Colonic mucosa (tissue), 4 donors: ENCODE results near the gene RPTOR. TPM values are rescaled to one million over a fixed set of nuclear protein-coding genes. Genes with fewer than 3 reads are reported as not detected.

ENCODE experiments used
- DNase-seq: peaks from one replicate; pipeline ENCODE4 v3.0.0-alpha.2; 2020
- H3K27ac ChIP-seq: fragments of 200-600 bp; one replicate; pipeline ENCODE4 v1.8.0; 2021
- H3K27me3 ChIP-seq: fragments of 200-600 bp; one replicate; pipeline ENCODE4 v1.8.0; 2021
- H3K36me3 ChIP-seq: fragments of 200-600 bp; one replicate; pipeline ENCODE4 v1.8.0; 2021
- H3K4me1 ChIP-seq: fragments of 200-600 bp; one replicate; pipeline ENCODE4 v1.8.0; 2021; ENCODE audit warnings: mild to moderate bottlenecking
- H3K4me3 ChIP-seq: fragments of 200-600 bp; one replicate; pipeline ENCODE4 v1.8.0; 2021
- H3K9ac ChIP-seq, 2 donors: one replicate each; pipeline ENCODE4 v1.7.0; 2013; ENCODE audit warnings: control low read depth in 2 of 2, low read depth in 2 of 2, low read length in 2 of 2
- H3K9me3 ChIP-seq: fragments of 200-600 bp; one replicate; pipeline ENCODE4 v1.8.0; 2021
- intact Hi-C: fragments of 100-400 bp; cut with DNase I; formaldehyde crosslinking; loops from one replicate; pipeline ENCODE4 v1.14.1; 2022
- total RNA-seq, 2 donors: library from RNA; stranded (reverse); fragmentation: NEBNext Ultra II Directional in 1 of 2; extraction: Animal tissue kit (Norgen Biotek cat#: 25700) in 1 of 2; gene quantifications; one replicate each; pipeline ENCODE4 v1.2.1, GENCODE V29; 2021
- TF ChIP-seq, protein P1 (sequence below): fragments of 200-600 bp; IDR thresholded peaks from one replicate; pipeline ENCODE4 v1.8.0; 2022; ENCODE audit warnings: antibody characterized with exemption, mild to moderate bottlenecking
- donor health status: healthy.
- donor health status: DM: no; HTN: no; CAD: no.
- donor health status: DM: no; HTN: no; CAD: no.

RPTOR gene
- total RNA-seq, 2 donors from 2014 or later = 21.2 to 39.6 TPM

DNA sequence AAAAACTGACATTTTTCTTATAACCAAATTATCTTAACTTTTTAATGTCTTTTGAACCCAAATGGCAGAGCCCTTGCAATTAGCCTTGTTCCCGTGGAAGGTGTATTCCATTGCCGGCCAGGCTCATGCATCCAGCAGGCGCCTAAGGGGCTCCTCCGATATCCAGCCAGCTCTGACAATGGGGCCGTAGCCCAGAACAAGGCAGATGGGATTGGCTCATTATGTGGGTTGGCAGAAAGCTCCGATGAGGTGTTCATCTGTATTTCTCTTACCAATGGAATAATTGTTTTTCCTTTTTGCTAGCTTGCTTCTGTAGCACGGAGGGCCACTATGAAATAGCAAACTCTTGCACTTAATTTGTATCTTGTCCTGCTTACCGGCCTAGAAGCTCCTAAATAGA is 238.8 kb downstream of the RPTOR start:
- DNase-seq = no peak
- Histone ChIP-seq H3K27ac (no peak overlapping the region), H3K4me1 (no peaks in the 10 kb centered on the region), H3K27me3 (no peaks in the 10 kb centered on the region), H3K9me3 (no peaks in the 10 kb centered on the region), H3K9ac (no peak overlapping the region), H3K36me3 (no peaks in the 10 kb centered on the region), H3K4me3 (no peak overlapping the region)
- intact Hi-C loops = no loop called here
- TF ChIP-seq, protein P1, sequence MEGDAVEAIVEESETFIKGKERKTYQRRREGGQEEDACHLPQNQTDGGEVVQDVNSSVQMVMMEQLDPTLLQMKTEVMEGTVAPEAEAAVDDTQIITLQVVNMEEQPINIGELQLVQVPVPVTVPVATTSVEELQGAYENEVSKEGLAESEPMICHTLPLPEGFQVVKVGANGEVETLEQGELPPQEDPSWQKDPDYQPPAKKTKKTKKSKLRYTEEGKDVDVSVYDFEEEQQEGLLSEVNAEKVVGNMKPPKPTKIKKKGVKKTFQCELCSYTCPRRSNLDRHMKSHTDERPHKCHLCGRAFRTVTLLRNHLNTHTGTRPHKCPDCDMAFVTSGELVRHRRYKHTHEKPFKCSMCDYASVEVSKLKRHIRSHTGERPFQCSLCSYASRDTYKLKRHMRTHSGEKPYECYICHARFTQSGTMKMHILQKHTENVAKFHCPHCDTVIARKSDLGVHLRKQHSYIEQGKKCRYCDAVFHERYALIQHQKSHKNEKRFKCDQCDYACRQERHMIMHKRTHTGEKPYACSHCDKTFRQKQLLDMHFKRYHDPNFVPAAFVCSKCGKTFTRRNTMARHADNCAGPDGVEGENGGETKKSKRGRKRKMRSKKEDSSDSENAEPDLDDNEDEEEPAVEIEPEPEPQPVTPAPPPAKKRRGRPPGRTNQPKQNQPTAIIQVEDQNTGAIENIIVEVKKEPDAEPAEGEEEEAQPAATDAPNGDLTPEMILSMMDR = no peak

DNA sequence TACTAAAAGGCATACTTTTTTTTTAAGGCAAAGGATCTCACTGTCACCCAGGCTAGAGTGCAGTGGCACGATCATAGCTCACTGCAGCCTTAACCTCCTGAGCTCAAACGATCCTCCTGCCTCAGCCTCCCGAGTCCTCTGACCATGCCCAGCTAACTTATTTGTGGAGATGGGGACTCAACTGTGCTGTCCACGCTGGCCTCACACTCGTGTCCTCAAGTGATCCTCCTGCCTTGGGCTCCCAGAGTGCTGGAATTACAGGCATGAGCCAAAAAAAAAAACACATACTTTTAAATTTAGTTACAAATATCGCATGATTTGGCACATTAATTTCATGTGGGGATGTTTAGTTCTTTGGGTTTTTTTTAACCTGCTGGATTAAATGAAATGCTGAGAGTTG is 239.3 kb downstream of the RPTOR start:
- Histone ChIP-seq H3K4me1 (no peaks in the 10 kb centered on the region), H3K4me3 (no peak overlapping the region), H3K27me3 (no peaks in the 10 kb centered on the region), H3K9me3 (no peaks in the 10 kb centered on the region), H3K36me3 (no peaks in the 10 kb centered on the region), H3K27ac (no peak overlapping the region), H3K9ac (no peak overlapping the region)
- TF ChIP-seq, protein P1 = no peak
- intact Hi-C loops = no loop called here
- DNase-seq = no peak

DNA sequence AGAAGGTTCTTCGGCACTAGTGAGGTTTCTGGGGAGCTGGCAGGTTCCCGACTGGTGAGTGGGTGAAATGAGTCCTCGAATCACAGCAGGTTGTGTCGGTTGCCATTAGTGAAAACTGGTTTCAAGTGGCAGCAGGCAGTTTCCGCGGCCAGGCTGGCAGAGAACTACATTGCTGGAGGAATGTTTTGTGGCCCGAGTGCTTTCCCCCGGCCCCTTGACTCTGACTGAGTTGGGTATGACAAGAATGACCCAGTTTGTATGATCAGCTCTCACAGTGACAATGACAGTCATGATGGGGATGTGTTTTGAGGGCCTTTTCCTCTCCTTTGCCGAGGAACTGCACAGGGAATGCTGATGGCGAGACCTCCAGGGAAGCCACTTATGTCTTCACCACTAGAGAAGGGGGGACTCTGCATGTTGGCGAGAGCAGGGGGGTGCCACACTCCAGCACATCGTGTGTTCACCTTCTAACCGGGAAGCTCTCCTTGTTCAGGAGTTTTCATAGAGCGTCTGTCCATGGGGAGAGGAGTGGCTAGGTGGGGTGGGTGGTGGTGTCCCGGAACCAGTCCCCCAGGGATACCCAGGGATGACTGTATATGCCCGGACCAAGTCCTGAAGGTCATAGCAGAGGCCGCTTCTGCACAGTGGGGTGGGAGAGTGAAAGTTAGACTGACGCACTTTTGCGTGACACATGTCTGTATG is 241.0 kb downstream of the RPTOR start:
- intact Hi-C loops = no loop called here
- TF ChIP-seq, protein P1 = no peak
- Histone ChIP-seq H3K4me1 (no peaks in the 10 kb centered on the region), H3K27me3 (no peaks in the 10 kb centered on the region), H3K9me3 (no peaks in the 10 kb centered on the region), H3K27ac (no peak overlapping the region), H3K9ac (no peak overlapping the region), H3K4me3 (no peak overlapping the region), H3K36me3 (no peaks in the 10 kb centered on the region)
- DNase-seq = no peak

DNA sequence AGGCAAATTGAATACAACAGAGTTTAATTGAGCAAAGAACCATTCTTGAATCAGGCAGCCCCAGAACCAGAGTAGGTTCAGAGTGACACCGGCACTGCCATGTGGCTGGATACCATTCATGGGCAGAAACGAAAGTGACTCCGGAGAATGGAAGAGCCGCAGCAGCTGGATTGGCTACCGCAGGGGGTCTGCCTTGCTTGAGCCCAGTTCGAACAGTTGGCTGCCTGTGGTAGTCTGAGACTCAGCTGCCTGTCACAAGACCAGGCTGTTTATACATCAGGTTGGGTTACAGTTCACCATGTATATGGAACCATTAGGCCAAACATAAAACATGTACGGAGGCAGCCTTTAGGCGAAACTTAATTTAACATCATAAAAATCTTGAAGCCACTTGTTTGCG is 241.8 kb downstream of the RPTOR start:
- DNase-seq = no peak
- Histone ChIP-seq H3K4me1 (no peaks in the 10 kb centered on the region), H3K27me3 (no peaks in the 10 kb centered on the region), H3K36me3 (no peaks in the 10 kb centered on the region), H3K9me3 (no peaks in the 10 kb centered on the region), H3K9ac (no peak overlapping the region), H3K27ac (no peak overlapping the region), H3K4me3 (no peak overlapping the region)
- intact Hi-C loops = no loop called here
- TF ChIP-seq, protein P1 = no peak

DNA sequence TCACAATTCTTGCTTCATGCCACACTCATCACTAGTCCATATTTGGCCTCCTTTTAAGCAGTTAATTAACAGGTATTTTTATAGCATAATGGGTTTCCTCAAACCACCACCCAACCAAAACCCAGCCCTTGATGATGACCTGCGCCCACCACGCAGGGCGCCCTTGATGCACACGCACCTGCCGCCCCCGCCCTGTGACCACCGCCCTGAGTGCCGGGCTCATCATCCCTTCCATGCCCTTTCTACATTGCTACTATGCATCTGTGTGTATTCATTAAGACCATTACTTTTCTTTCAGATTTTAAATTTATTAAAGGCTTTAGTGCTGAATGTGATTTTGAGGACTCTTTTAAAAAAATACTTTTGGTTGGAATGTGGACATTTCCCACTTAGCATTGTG is 242.2 kb downstream of the RPTOR start:
- no peaks in the 10 kb centered on the region for H3K4me1 ChIP-seq
- no peak overlapping the region for H3K4me3 ChIP-seq
- H3K36me3 ChIP-seq = no peaks in the 10 kb centered on the region
- TF ChIP-seq, protein P1 = no peak
- H3K9me3 ChIP-seq = no peaks in the 10 kb centered on the region
- DNase-seq = no peak
- H3K27me3 ChIP-seq = no peaks in the 10 kb centered on the region
- H3K9ac ChIP-seq = no peak overlapping the region
- H3K27ac ChIP-seq = no peak overlapping the region
- intact Hi-C loops = no loop called here
